Measurements from ENCODE around the gene CD3D. TPM values are rescaled to one million over a fixed set of nuclear protein-coding genes. Genes with fewer than 3 reads are reported as not detected.

The CD3D gene
- total RNA-seq, 1 experiment from 2014 or later: not detected

GRCh38 chr11:118340449-118340848 lies 2.1 kb downstream of the CD3D start:
- ChIA-PET POLR2A (ENCODE audit: unreplicated experiment) (no interaction called here), CTCF (no interaction called here)
- Histone ChIP-seq H3F3A (ENCODE audit: low read length, unreplicated experiment) (no peaks in the 10 kb centered on the region), H3K27me3 (ENCODE audit: low read length) (no peaks in the 10 kb centered on the region), H3K9ac (ENCODE audit: low read length) (no peak overlapping the region), H3K4me1 (ENCODE audit: insufficient read depth, low read length) (no peaks in the 10 kb centered on the region), H3K9me2 (replicated peaks; ENCODE audit: low read length) (no peaks in the 10 kb centered on the region), H3K79me2 (ENCODE audit: low read length) (no peaks in the 10 kb centered on the region), H3K27ac (ENCODE audit: low read length) (no peak overlapping the region), H3K36me3 (ENCODE audit: low read depth, low read length) (no peaks in the 10 kb centered on the region), H3K4me3 (ENCODE audit: low read length) (no peak overlapping the region), H4K20me1 (ENCODE audit: low read length) (no peaks in the 10 kb centered on the region), H3K9me3 (ENCODE audit: low read length) (no peaks in the 10 kb centered on the region), H2AFZ (ENCODE audit: low read length) (no peak overlapping the region), H3K4me2 (ENCODE audit: low read length) (no peak overlapping the region)
- intact Hi-C loops (cut with micrococcal nuclease): no loop called here
- BruUV-seq (replicated peaks): no TSS peak
- DNase-seq (no peak), ATAC-seq (no peak)
- TF ChIP-seq EZH2phosphoT487 (IDR thresholded peaks at IDR 0.05; ENCODE audit: borderline replicate concordance, low read length) (no peak), EZH2 (IDR thresholded peaks at IDR 0.05; ENCODE audit: low read length, unreplicated experiment) (no peak), CTCF (conservative IDR thresholded peaks at IDR 0.05; ENCODE audit: low read depth, low read length) (no peak)

GRCh38 chr11:118339281-118339961 lies 3.1 kb downstream of the CD3D start:
- Histone ChIP-seq H3K9me2 (replicated peaks; ENCODE audit: low read length) (no peaks in the 10 kb centered on the region), H2AFZ (ENCODE audit: low read length) (no peak overlapping the region), H4K20me1 (ENCODE audit: low read length) (no peaks in the 10 kb centered on the region), H3K9me3 (ENCODE audit: low read length) (no peaks in the 10 kb centered on the region), H3K4me3 (ENCODE audit: low read length) (no peak overlapping the region), H3F3A (ENCODE audit: low read length, unreplicated experiment) (no peaks in the 10 kb centered on the region), H3K27me3 (ENCODE audit: low read length) (no peaks in the 10 kb centered on the region), H3K4me2 (ENCODE audit: low read length) (no peak overlapping the region), H3K36me3 (ENCODE audit: low read depth, low read length) (no peaks in the 10 kb centered on the region), H3K4me1 (ENCODE audit: insufficient read depth, low read length) (no peaks in the 10 kb centered on the region), H3K9ac (ENCODE audit: low read length) (no peak overlapping the region), H3K27ac (ENCODE audit: low read length) (no peak overlapping the region), H3K79me2 (ENCODE audit: low read length) (no peaks in the 10 kb centered on the region)
- DNase-seq (no peak), ATAC-seq (no peak)
- ChIA-PET POLR2A (ENCODE audit: unreplicated experiment) (no interaction called here), CTCF (no interaction called here)
- no TSS peak for BruUV-seq (replicated peaks)
- intact Hi-C loops (cut with micrococcal nuclease): no loop called here
- TF ChIP-seq CTCF (conservative IDR thresholded peaks at IDR 0.05; ENCODE audit: low read depth, low read length): no peak
- TF ChIP-seq EZH2phosphoT487 (IDR thresholded peaks at IDR 0.05; ENCODE audit: borderline replicate concordance, low read length): no peak
- no peak for TF ChIP-seq EZH2 (IDR thresholded peaks at IDR 0.05; ENCODE audit: low read length, unreplicated experiment)

GRCh38 chr11:118338637-118339061 lies 3.9 kb downstream of the CD3D start:
- H3K27me3 ChIP-seq (ENCODE audit: low read length): no peaks in the 10 kb centered on the region
- no TSS peak for BruUV-seq (replicated peaks)
- H2AFZ ChIP-seq (ENCODE audit: low read length): no peak overlapping the region
- H3K4me2 ChIP-seq (ENCODE audit: low read length): no peak overlapping the region
- ChIA-PET CTCF (no interaction called here), POLR2A (ENCODE audit: unreplicated experiment) (no interaction called here)
- H3K27ac ChIP-seq (ENCODE audit: low read length): no peak overlapping the region
- H3K9ac ChIP-seq (ENCODE audit: low read length): no peak overlapping the region
- no peaks in the 10 kb centered on the region for H3K9me2 ChIP-seq (replicated peaks; ENCODE audit: low read length)
- no peak for TF ChIP-seq CTCF (conservative IDR thresholded peaks at IDR 0.05; ENCODE audit: low read depth, low read length)
- TF ChIP-seq EZH2phosphoT487 (IDR thresholded peaks at IDR 0.05; ENCODE audit: borderline replicate concordance, low read length): no peak
- no peak for TF ChIP-seq EZH2 (IDR thresholded peaks at IDR 0.05; ENCODE audit: low read length, unreplicated experiment)
- no peaks in the 10 kb centered on the region for H3K4me1 ChIP-seq (ENCODE audit: insufficient read depth, low read length)
- no peak overlapping the region for H3K4me3 ChIP-seq (ENCODE audit: low read length)
- no peaks in the 10 kb centered on the region for H3K36me3 ChIP-seq (ENCODE audit: low read depth, low read length)
- ATAC-seq (no peak), DNase-seq (no peak)
- no peaks in the 10 kb centered on the region for H3F3A ChIP-seq (ENCODE audit: low read length, unreplicated experiment)
- H4K20me1 ChIP-seq (ENCODE audit: low read length): no peaks in the 10 kb centered on the region
- no peaks in the 10 kb centered on the region for H3K79me2 ChIP-seq (ENCODE audit: low read length)
- H3K9me3 ChIP-seq (ENCODE audit: low read length): no peaks in the 10 kb centered on the region
- intact Hi-C loops (cut with micrococcal nuclease): no loop called here

All from PC-3 (cell line).